AG08395 (cell line): ENCODE measurements around the gene JUN.

Source experiments
- DNase-seq: peaks from one replicate; pipeline ENCODE4 v3.0.0; 2012; ENCODE audit warnings: mixed read lengths, low spot score

JUN gene

GRCh38 chr1:58755468-58755872, 28.4 kb downstream of the JUN start:
- DNase-seq = peak; percentile 95

GRCh38 chr1:58754683-58755467, 29.0 kb downstream of the JUN start:
- DNase-seq = no peak

- no peak for DNase-seq
These were observed 29.7 kb downstream of the JUN start for GRCh38 chr1:58754073-58754613.

- DNase-seq = no peak
These were observed 30.4 kb downstream of the JUN start for GRCh38 chr1:58753431-58753866.

GRCh38 chr1:58749646-58750045, 34.2 kb downstream of the JUN start:
- no peak for DNase-seq

- DNase-seq = no peak
These were observed 35.2 kb downstream of the JUN start for GRCh38 chr1:58748666-58749065.

GRCh38 chr1:58746757-58747156, 37.1 kb downstream of the JUN start:
- DNase-seq = no peak

- DNase-seq = no peak
These were observed 37.7 kb downstream of the JUN start for GRCh38 chr1:58746182-58746581.

GRCh38 chr1:58745666-58746065, 38.2 kb downstream of the JUN start:
- DNase-seq = no peak

- no peak for DNase-seq
These were observed 38.7 kb downstream of the JUN start for GRCh38 chr1:58745117-58745516.

GRCh38 chr1:58741678-58742553, 41.9 kb downstream of the JUN start:
- no peak for DNase-seq

GRCh38 chr1:58739856-58740466, 43.9 kb downstream of the JUN start:
- DNase-seq = peak; percentile 58

GRCh38 chr1:58738876-58739275, 45.0 kb downstream of the JUN start:
- DNase-seq = no peak

- no peak for DNase-seq
These were observed 48.3 kb downstream of the JUN start for GRCh38 chr1:58735586-58735985.

GRCh38 chr1:58734630-58735029, 49.2 kb downstream of the JUN start:
- DNase-seq = no peak

- DNase-seq = no peak
These were observed 51.6 kb downstream of the JUN start for GRCh38 chr1:58732087-58732775.
